OCI-M2 (cell line): ENCODE measurements around the gene SLC6A11.

Source experiments
- DNase-seq: peaks from one replicate; lab custom pipeline; 2025; ENCODE audit not compliant: unreplicated experiment; lab: John Stamatoyannopoulos, UW

The SLC6A11 gene

GRCh38 chr3:10928407-10928960, 112.5 kb downstream of the SLC6A11 start:
- DNase-seq, result no peak

- no peak for DNase-seq
Measured at GRCh38 chr3:10928961-10929471, 113.0 kb downstream of the SLC6A11 start.

GRCh38 chr3:10929978-10930665, 114.1 kb downstream of the SLC6A11 start:
- no peak for DNase-seq

GRCh38 chr3:10930666-10931040, 114.6 kb downstream of the SLC6A11 start:
- no peak for DNase-seq

- DNase-seq, result no peak
Measured at GRCh38 chr3:10932596-10932995, 116.6 kb downstream of the SLC6A11 start.

- DNase-seq, result no peak
Measured at GRCh38 chr3:10933021-10933420, 117.0 kb downstream of the SLC6A11 start.

- DNase-seq, result no peak
Measured at GRCh38 chr3:10933470-10933804, 117.4 kb downstream of the SLC6A11 start.

- no peak for DNase-seq
Measured at GRCh38 chr3:10933805-10934481, 117.9 kb downstream of the SLC6A11 start.

- DNase-seq, result no peak
Measured at GRCh38 chr3:10935028-10935427, 119.0 kb downstream of the SLC6A11 start.

GRCh38 chr3:10935846-10936631, 120.0 kb downstream of the SLC6A11 start:
- DNase-seq, result no peak

GRCh38 chr3:10936686-10937085, 120.7 kb downstream of the SLC6A11 start:
- DNase-seq, result no peak

GRCh38 chr3:10937141-10937825, 121.3 kb downstream of the SLC6A11 start:
- no peak for DNase-seq

GRCh38 chr3:10939556-10939955, 123.5 kb downstream of the SLC6A11 start:
- DNase-seq, result no peak

- no peak for DNase-seq
Measured at GRCh38 chr3:10940106-10940505, 124.1 kb downstream of the SLC6A11 start.

GRCh38 chr3:10941972-10942371, 125.9 kb downstream of the SLC6A11 start:
- no peak for DNase-seq

- DNase-seq, result no peak
Measured at GRCh38 chr3:10942690-10943205, 126.7 kb downstream of the SLC6A11 start.

GRCh38 chr3:10944866-10945265, 128.8 kb downstream of the SLC6A11 start:
- DNase-seq, result no peak

- DNase-seq, result no peak
Measured at GRCh38 chr3:10945683-10946287, 129.8 kb downstream of the SLC6A11 start.

GRCh38 chr3:10946526-10946925, 130.5 kb downstream of the SLC6A11 start:
- no peak for DNase-seq

- DNase-seq, result no peak
Measured at GRCh38 chr3:10948326-10948725, 132.3 kb downstream of the SLC6A11 start.
